HepG2 (cell line): ENCODE measurements around the gene IGDCC3. TPM values are rescaled to one million over a fixed set of nuclear protein-coding genes. Genes with fewer than 3 reads are reported as not detected.

Source experiments
- AHR ChIP-seq: IDR thresholded peaks from 2 replicates; pipeline ENCODE4 v1.6.1; 2018; ENCODE audit warnings: missing genetic modification reagents, missing compliant biosample characterization
- ARNT2 ChIP-seq: sonication (generic); formaldehyde crosslinking; IDR thresholded peaks from 2 replicates; pipeline ENCODE4 v1.8.0; 2022; ENCODE audit warnings: mild to moderate bottlenecking, low read depth, missing genetic modification reagents, moderate library complexity
- GABPB1 ChIP-seq: IDR thresholded peaks from 2 replicates; pipeline ENCODE4 v1.6.1; 2016; ENCODE audit warnings: mild to moderate bottlenecking, missing genetic modification reagents, moderate library complexity, missing compliant biosample characterization
- GATA4 ChIP-seq: sonication (generic); IDR thresholded peaks from 2 replicates; pipeline ENCODE4 v1.6.1; 2016; ENCODE audit warnings: antibody characterized with exemption, low read depth, borderline replicate concordance
- JARID2 ChIP-seq: sonication (generic); formaldehyde crosslinking; IDR thresholded peaks from 2 replicates; pipeline ENCODE4 v1.8.1; 2023; ENCODE audit warnings: missing genetic modification reagents, inconsistent platforms; ENCODE audit not compliant: insufficient replicate concordance
- MED8 ChIP-seq: sonication (generic); formaldehyde crosslinking; IDR thresholded peaks from 2 replicates; pipeline ENCODE4 v1.8.1; 2023; ENCODE audit warnings: mild to moderate bottlenecking, missing genetic modification reagents; ENCODE audit not compliant: insufficient replicate concordance
- MTF1 ChIP-seq: sonication (generic); formaldehyde crosslinking; IDR thresholded peaks from 2 replicates; pipeline ENCODE4 v1.5.0; 2020; ENCODE audit warnings: missing genetic modification reagents
- NFKBIZ ChIP-seq: IDR thresholded peaks from 2 replicates; pipeline ENCODE4 v1.6.1; 2018; ENCODE audit warnings: missing genetic modification reagents, missing compliant biosample characterization
- NR1H2 ChIP-seq: sonication (generic); formaldehyde crosslinking; IDR thresholded peaks from 2 replicates; pipeline ENCODE4 v1.8.1; 2022; ENCODE audit warnings: low read depth, missing genetic modification reagents, borderline replicate concordance
- POLR2A ChIP-seq, 2 experiments: IDR thresholded peaks; 2 replicates each; pipeline ENCODE4 v1.6.1; 2011; ENCODE audit warnings: low read depth in 2 of 2, low read length in 2 of 2, mild to moderate bottlenecking in 1 of 2, moderate library complexity in 1 of 2; ENCODE audit not compliant: insufficient read depth in 1 of 2
- REL ChIP-seq: sonication (generic); formaldehyde crosslinking; conservative IDR thresholded peaks from 2 replicates; pipeline ENCODE4 v1.8.0; 2022; ENCODE audit warnings: mild to moderate bottlenecking, missing genetic modification reagents, moderate library complexity
- SOX6 ChIP-seq, 2 experiments: fragments of 450-650 bp in 1 of 2; sonication (generic) in 1 of 2; formaldehyde crosslinking in 1 of 2; IDR thresholded peaks; 2 replicates each; pipeline versions ENCODE4 v1.4.0 to v1.6.1; 2017 to 2020; ENCODE audit warnings: antibody characterized with exemption in 1 of 2, mild to moderate bottlenecking in 1 of 2, missing genetic modification reagents in 1 of 2
- ZKSCAN8 ChIP-seq: IDR thresholded peaks from 2 replicates; pipeline ENCODE4 v1.6.1; 2016; ENCODE audit warnings: borderline replicate concordance, missing genetic modification reagents, missing compliant biosample characterization
- ZNF138 ChIP-seq: sonication (generic); formaldehyde crosslinking; IDR thresholded peaks from 2 replicates; pipeline ENCODE4 v1.5.0; 2020; ENCODE audit warnings: mild to moderate bottlenecking, low read depth, missing genetic modification reagents
- ZNF207 ChIP-seq: fragments of 450-650 bp; IDR thresholded peaks from 2 replicates; pipeline ENCODE4 v1.6.1; 2016; ENCODE audit warnings: antibody characterized with exemption, borderline replicate concordance
- ZNF792 ChIP-seq: IDR thresholded peaks from 2 replicates; pipeline ENCODE4 v1.6.1; 2016
- polyA plus RNA-seq, 8 experiments: library from polyadenylated mRNA; depleted of rRNA in 3 of 8; stranded (reverse) in 7 of 8; unstranded in 1 of 8; fragments of >200 nt; fragmentation: Illumina TruSeq in 4 of 8; extraction: Trizol in 4 of 8; gene quantifications; 2 replicates each; pipeline versions ENCODE4 v1.2.1 to v1.2.3, GENCODE V29; 2011 to 2016; ENCODE audit warnings: low read depth in 4 of 8, missing spikeins in 1 of 8, mixed read lengths in 1 of 8; ENCODE audit not compliant: insufficient read depth in 1 of 8
- total RNA-seq, 5 experiments: library from RNA; depleted of rRNA; stranded (reverse); fragments of >200 nt; fragmentation: Illumina TruSeq; extraction: Trizol; gene quantifications; 2 replicates each; pipeline ENCODE4 v1.2.3, GENCODE V29; 2016; ENCODE audit warnings: low read depth in 1 of 5
- TF ChIP-seq, protein P1 (sequence below): sonication (generic); formaldehyde crosslinking; IDR thresholded peaks from 2 replicates; pipeline ENCODE4 v1.4.0; 2020; ENCODE audit warnings: missing genetic modification reagents, borderline replicate concordance
- TF ChIP-seq, protein P2 (sequence below): sonication (generic); formaldehyde crosslinking; conservative IDR thresholded peaks from 2 replicates; pipeline ENCODE4 v1.8.0; 2022; ENCODE audit warnings: mild to moderate bottlenecking, moderate library complexity, missing genetic modification reagents
- TF ChIP-seq, protein P3 (sequence below): sonication (generic); formaldehyde crosslinking; IDR thresholded peaks from 2 replicates; pipeline ENCODE4 v1.8.1; 2023; ENCODE audit warnings: mild to moderate bottlenecking, moderate library complexity, missing genetic modification reagents
- TF ChIP-seq, protein P4 (sequence below): sonication (generic); formaldehyde crosslinking; IDR thresholded peaks from 2 replicates; pipeline ENCODE4 v1.8.0; 2022; ENCODE audit warnings: missing genetic modification reagents, mild to moderate bottlenecking, moderate library complexity, borderline replicate concordance
- TF ChIP-seq, protein P5 (sequence below): sonication (generic); formaldehyde crosslinking; IDR thresholded peaks from 2 replicates; pipeline ENCODE4 v1.8.1; 2023; ENCODE audit warnings: mild to moderate bottlenecking, missing genetic modification reagents

The IGDCC3 gene
- total and polyA plus RNA-seq, 2 of the 13 experiments (the other 11 are each of a cell fraction or from before 2014, with no cell fraction given) = 30.1 to 51.8 TPM

DNA sequence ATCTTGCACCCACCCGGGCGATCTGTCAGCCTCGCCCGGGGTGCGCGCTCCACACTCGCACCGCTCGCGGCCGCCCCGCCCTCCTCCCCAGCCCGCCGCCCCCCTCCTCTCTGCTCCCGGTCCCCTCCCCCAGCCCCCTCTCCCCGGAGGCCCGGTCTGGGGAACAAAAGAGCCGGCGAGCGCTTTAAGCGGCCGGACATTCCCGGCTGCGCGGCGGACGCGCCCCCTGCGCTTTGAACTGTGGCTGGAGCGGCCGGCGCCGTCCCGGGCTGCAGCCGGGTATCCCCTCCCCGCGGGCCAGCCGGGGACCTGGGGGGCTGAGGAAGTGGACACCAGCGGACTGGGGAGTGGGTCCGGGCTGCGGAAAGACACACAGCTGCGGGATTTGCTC, at the start of gene IGDCC3 (continued):
- TF ChIP-seq, protein P1, sequence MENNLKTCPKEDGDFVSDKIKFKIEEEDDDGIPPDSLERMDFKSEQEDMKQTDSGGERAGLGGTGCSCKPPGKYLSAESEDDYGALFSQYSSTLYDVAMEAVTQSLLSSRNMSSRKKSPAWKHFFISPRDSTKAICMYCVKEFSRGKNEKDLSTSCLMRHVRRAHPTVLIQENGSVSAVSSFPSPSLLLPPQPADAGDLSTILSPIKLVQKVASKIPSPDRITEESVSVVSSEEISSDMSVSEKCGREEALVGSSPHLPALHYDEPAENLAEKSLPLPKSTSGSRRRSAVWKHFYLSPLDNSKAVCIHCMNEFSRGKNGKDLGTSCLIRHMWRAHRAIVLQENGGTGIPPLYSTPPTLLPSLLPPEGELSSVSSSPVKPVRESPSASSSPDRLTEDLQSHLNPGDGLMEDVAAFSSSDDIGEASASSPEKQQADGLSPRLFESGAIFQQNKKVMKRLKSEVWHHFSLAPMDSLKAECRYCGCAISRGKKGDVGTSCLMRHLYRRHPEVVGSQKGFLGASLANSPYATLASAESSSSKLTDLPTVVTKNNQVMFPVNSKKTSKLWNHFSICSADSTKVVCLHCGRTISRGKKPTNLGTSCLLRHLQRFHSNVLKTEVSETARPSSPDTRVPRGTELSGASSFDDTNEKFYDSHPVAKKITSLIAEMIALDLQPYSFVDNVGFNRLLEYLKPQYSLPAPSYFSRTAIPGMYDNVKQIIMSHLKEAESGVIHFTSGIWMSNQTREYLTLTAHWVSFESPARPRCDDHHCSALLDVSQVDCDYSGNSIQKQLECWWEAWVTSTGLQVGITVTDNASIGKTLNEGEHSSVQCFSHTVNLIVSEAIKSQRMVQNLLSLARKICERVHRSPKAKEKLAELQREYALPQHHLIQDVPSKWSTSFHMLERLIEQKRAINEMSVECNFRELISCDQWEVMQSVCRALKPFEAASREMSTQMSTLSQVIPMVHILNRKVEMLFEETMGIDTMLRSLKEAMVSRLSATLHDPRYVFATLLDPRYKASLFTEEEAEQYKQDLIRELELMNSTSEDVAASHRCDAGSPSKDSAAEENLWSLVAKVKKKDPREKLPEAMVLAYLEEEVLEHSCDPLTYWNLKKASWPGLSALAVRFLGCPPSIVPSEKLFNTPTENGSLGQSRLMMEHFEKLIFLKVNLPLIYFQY = no peak
- TF ChIP-seq NR1H2 (no peak), MTF1 (no peak), JARID2 (CRISPR knock-in tag) (peak; percentile 38), REL (CRISPR knock-in tag) (no peak; the same call in 1 of the 2 replicates), SOX6 (IDR thresholded peaks at IDR 0.05) (no peak), SOX6 (CRISPR knock-in tag; IDR thresholded peaks at IDR 0.05) (peak; percentile 80), GATA4 (0 out of 2 replicates have a peak, but pooled peaks have one; percentile 28), ZNF792 (CRISPR knock-in tag) (no peak), ZKSCAN8 (CRISPR knock-in tag) (no peak), ARNT2 (0 out of 2 replicates have a peak, but pooled peaks have one; percentile 2), ZNF207 (no peak), ZNF138 (0 out of 2 replicates have a peak, but pooled peaks have one; percentile 49), AHR (no peak), POLR2A (IDR thresholded peaks at IDR 0.05; ENCODE audit: insufficient read depth in 1 of 2, low read depth in 2 of 2, low read length in 2 of 2) (no peak), GABPB1 (peak; percentile 47; the same call in 1 of the 2 replicates), NFKBIZ (CRISPR knock-in tag) (no peak), MED8 (CRISPR knock-in tag) (peak; percentile 41)
- TF ChIP-seq, protein P2, sequence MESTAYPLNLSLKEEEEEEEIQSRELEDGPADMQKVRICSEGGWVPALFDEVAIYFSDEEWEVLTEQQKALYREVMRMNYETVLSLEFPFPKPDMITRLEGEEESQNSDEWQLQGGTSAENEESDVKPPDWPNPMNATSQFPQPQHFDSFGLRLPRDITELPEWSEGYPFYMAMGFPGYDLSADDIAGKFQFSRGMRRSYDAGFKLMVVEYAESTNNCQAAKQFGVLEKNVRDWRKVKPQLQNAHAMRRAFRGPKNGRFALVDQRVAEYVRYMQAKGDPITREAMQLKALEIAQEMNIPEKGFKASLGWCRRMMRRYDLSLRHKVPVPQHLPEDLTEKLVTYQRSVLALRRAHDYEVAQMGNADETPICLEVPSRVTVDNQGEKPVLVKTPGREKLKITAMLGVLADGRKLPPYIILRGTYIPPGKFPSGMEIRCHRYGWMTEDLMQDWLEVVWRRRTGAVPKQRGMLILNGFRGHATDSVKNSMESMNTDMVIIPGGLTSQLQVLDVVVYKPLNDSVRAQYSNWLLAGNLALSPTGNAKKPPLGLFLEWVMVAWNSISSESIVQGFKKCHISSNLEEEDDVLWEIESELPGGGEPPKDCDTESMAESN (CRISPR knock-in tag) = 0 out of 2 replicates have a peak, but pooled peaks have one; percentile 1
- TF ChIP-seq, protein P3, sequence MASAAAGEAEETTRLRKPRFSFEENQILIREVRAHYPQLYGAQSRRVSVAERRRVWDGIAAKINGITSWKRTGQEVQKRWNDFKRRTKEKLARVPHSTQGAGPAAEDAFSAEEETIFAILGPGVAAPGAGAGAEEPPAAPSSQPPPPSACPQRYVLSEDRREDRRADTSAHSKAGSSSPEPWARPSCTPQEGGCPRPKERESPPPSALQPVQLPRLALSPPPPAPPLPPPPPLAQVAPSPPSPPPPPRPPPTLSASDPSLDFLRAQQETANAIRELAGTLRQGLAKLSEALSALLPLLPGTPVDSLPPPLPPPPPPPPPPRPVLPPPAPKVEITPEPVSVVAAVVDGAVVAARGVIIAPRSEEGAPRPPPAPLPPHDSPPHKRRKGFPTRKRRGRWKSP (CRISPR knock-in tag) = no peak; the same call in 1 of the 2 replicates
- TF ChIP-seq, protein P4, sequence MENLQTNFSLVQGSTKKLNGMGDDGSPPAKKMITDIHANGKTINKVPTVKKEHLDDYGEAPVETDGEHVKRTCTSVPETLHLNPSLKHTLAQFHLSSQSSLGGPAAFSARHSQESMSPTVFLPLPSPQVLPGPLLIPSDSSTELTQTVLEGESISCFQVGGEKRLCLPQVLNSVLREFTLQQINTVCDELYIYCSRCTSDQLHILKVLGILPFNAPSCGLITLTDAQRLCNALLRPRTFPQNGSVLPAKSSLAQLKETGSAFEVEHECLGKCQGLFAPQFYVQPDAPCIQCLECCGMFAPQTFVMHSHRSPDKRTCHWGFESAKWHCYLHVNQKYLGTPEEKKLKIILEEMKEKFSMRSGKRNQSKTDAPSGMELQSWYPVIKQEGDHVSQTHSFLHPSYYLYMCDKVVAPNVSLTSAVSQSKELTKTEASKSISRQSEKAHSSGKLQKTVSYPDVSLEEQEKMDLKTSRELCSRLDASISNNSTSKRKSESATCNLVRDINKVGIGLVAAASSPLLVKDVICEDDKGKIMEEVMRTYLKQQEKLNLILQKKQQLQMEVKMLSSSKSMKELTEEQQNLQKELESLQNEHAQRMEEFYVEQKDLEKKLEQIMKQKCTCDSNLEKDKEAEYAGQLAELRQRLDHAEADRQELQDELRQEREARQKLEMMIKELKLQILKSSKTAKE = peak; percentile 61
- TF ChIP-seq, protein P5, sequence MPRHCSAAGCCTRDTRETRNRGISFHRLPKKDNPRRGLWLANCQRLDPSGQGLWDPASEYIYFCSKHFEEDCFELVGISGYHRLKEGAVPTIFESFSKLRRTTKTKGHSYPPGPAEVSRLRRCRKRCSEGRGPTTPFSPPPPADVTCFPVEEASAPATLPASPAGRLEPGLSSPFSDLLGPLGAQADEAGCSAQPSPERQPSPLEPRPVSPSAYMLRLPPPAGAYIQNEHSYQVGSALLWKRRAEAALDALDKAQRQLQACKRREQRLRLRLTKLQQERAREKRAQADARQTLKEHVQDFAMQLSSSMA (CRISPR knock-in tag) = no peak
